Measurements from ENCODE around the gene TTLL7.

TTLL7 gene

DNA sequence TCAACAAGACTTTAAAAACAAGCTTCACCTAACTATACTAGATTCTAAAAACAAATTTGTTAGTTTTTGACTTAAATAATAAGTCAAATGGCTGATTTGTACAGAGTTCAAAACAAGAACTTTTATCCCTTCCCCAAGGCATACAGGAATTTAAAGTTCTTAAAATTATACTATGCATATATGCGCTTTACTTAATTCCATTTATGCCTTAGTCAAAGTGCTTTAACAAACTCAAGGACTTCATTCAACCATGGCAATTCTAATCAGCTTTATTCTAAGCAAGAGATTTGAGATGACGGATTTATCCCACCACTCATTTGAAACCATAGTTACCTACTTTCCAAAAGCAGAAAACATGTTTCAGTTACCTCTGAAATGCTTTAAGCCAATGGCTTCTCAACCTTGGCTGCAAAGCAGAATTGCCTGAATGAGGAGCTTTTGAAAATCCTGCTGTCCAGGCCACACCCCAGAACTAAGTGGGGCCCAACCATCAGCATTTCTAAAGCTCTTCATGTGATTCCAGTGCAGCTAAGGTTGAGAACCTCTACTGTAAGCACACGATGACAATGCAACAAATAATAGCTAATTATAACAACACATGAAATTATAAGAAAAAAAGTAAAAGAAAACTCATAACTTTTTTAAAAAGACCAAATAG, 44.6 kb downstream of the TTLL7 start:
- H3K9me3 ChIP-seq (replicated peaks; ENCODE audit: insufficient read depth, low read length) = no peaks in the 10 kb centered on the region
- TF ChIP-seq EZH2 (optimal IDR thresholded peaks at IDR 0.05; ENCODE audit: low read depth, low read length) (no peak), EZH2phosphoT487 (IDR thresholded peaks at IDR 0.05; ENCODE audit: low read length) (no peak)
- TF ChIP-seq, protein P1, sequence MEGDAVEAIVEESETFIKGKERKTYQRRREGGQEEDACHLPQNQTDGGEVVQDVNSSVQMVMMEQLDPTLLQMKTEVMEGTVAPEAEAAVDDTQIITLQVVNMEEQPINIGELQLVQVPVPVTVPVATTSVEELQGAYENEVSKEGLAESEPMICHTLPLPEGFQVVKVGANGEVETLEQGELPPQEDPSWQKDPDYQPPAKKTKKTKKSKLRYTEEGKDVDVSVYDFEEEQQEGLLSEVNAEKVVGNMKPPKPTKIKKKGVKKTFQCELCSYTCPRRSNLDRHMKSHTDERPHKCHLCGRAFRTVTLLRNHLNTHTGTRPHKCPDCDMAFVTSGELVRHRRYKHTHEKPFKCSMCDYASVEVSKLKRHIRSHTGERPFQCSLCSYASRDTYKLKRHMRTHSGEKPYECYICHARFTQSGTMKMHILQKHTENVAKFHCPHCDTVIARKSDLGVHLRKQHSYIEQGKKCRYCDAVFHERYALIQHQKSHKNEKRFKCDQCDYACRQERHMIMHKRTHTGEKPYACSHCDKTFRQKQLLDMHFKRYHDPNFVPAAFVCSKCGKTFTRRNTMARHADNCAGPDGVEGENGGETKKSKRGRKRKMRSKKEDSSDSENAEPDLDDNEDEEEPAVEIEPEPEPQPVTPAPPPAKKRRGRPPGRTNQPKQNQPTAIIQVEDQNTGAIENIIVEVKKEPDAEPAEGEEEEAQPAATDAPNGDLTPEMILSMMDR (IDR thresholded peaks at IDR 0.05; ENCODE audit: low read length) = no peak
- no peak overlapping the region for H3K4me3 ChIP-seq (ENCODE audit: low read length)
- H4K20me1 ChIP-seq (ENCODE audit: insufficient read depth, low read length) = no peaks in the 10 kb centered on the region
- no peak overlapping the region for H2AFZ ChIP-seq (ENCODE audit: low read length)
- no peak overlapping the region for H3K4me2 ChIP-seq (ENCODE audit: low read depth, low read length)
- H3K9me2 ChIP-seq (replicated peaks; ENCODE audit: insufficient read depth, low read length) = no peaks in the 10 kb centered on the region
- no peak for DNase-seq
- H3K27me3 ChIP-seq (replicated peaks; ENCODE audit: insufficient read depth, low read length) = no peaks in the 10 kb centered on the region
- no peaks in the 10 kb centered on the region for H3K36me3 ChIP-seq (replicated peaks; ENCODE audit: insufficient read depth, low read length)
- no peak overlapping the region for H3K27ac ChIP-seq (ENCODE audit: low read length)
- H3K79me2 ChIP-seq (ENCODE audit: low read length) = no peaks in the 10 kb centered on the region
- no peaks in the 10 kb centered on the region for H3K4me1 ChIP-seq (ENCODE audit: low read length)
- no peaks in the 10 kb centered on the region for H3F3A ChIP-seq (ENCODE audit: insufficient read depth, low read length)
- H3K9ac ChIP-seq (ENCODE audit: low read length) = no peak overlapping the region

DNA sequence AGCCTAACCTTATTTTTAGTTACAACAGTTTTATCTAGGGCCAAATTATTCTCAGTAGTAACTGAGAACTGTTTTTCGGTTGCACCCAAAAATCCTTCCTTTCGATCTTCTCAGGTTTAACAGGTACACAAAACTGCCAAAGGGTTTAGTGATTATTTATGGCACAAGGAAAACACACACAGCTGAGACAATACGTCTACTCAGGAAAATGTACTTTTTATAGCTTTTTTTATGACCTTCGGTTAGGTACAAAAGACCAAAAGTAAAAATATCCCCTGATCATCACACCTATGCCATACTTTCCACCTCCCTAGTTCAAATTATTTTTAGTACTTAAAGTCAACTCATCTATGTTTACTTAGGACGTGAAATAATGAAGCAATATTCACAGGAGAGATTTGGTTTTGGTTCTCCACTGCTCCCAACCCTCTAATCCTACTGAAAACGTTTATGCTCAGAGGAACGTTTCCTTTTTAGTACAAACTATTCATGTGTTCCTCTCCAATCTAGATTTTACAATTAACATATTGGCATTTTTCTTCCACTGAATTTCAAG, 48.7 kb downstream of the TTLL7 start:
- no peak overlapping the region for H2AFZ ChIP-seq (ENCODE audit: low read length)
- H3K9me2 ChIP-seq (replicated peaks; ENCODE audit: insufficient read depth, low read length) = no peaks in the 10 kb centered on the region
- H3K79me2 ChIP-seq (ENCODE audit: low read length) = no peaks in the 10 kb centered on the region
- H3K9ac ChIP-seq (ENCODE audit: low read length) = no peak overlapping the region
- H3K4me1 ChIP-seq (ENCODE audit: low read length) = no peaks in the 10 kb centered on the region
- H3K4me2 ChIP-seq (ENCODE audit: low read depth, low read length) = no peak overlapping the region
- DNase-seq = no peak
- no peaks in the 10 kb centered on the region for H3K36me3 ChIP-seq (replicated peaks; ENCODE audit: insufficient read depth, low read length)
- H3F3A ChIP-seq (ENCODE audit: insufficient read depth, low read length) = no peaks in the 10 kb centered on the region
- no peaks in the 10 kb centered on the region for H4K20me1 ChIP-seq (ENCODE audit: insufficient read depth, low read length)
- no peak overlapping the region for H3K27ac ChIP-seq (ENCODE audit: low read length)
- no peaks in the 10 kb centered on the region for H3K27me3 ChIP-seq (replicated peaks; ENCODE audit: insufficient read depth, low read length)
- no peaks in the 10 kb centered on the region for H3K9me3 ChIP-seq (replicated peaks; ENCODE audit: insufficient read depth, low read length)
- no peak overlapping the region for H3K4me3 ChIP-seq (ENCODE audit: low read length)
- no peak for TF ChIP-seq EZH2 (optimal IDR thresholded peaks at IDR 0.05; ENCODE audit: low read depth, low read length)
- no peak for TF ChIP-seq EZH2phosphoT487 (IDR thresholded peaks at IDR 0.05; ENCODE audit: low read length)
- TF ChIP-seq, protein P1 (IDR thresholded peaks at IDR 0.05; ENCODE audit: low read length) = no peak

- DNase-seq = no peak
- Histone ChIP-seq H3K9me3 (replicated peaks; ENCODE audit: insufficient read depth, low read length) (no peaks in the 10 kb centered on the region), H3K36me3 (replicated peaks; ENCODE audit: insufficient read depth, low read length) (no peaks in the 10 kb centered on the region), H3K79me2 (ENCODE audit: low read length) (no peaks in the 10 kb centered on the region), H3K9ac (ENCODE audit: low read length) (no peak overlapping the region), H2AFZ (ENCODE audit: low read length) (no peak overlapping the region), H3K4me2 (ENCODE audit: low read depth, low read length) (no peak overlapping the region), H4K20me1 (ENCODE audit: insufficient read depth, low read length) (no peaks in the 10 kb centered on the region), H3K9me2 (replicated peaks; ENCODE audit: insufficient read depth, low read length) (no peaks in the 10 kb centered on the region), H3K27ac (ENCODE audit: low read length) (no peak overlapping the region), H3F3A (ENCODE audit: insufficient read depth, low read length) (no peaks in the 10 kb centered on the region), H3K27me3 (replicated peaks; ENCODE audit: insufficient read depth, low read length) (no peaks in the 10 kb centered on the region), H3K4me1 (ENCODE audit: low read length) (no peaks in the 10 kb centered on the region), H3K4me3 (ENCODE audit: low read length) (no peak overlapping the region)
- no peak for TF ChIP-seq EZH2 (optimal IDR thresholded peaks at IDR 0.05; ENCODE audit: low read depth, low read length)
- TF ChIP-seq, protein P1 (IDR thresholded peaks at IDR 0.05; ENCODE audit: low read length) = no peak
- no peak for TF ChIP-seq EZH2phosphoT487 (IDR thresholded peaks at IDR 0.05; ENCODE audit: low read length)
Observed at GRCh38 chr1:83942914-83943313, 56.0 kb downstream of the TTLL7 start.
